Right ventricle myocardium superior (tissue), 1 donor: ENCODE measurements around the gene CAMTA1. TPM values are rescaled to one million over a fixed set of nuclear protein-coding genes. Genes with fewer than 3 reads are reported as not detected.
A peak's percentile ranks its signal among the peaks of the same experiment; 100 is the strongest.

Experiments
- ATAC-seq: fragments of 200-7000 bp; cut with Tn5 transposase; one replicate; pipeline ENCODE4 v1.9.1; 2020; ENCODE audit warnings: mild to moderate bottlenecking; ENCODE audit not compliant: poor library complexity
- DNase-seq: peaks from one replicate; pipeline ENCODE4 v3.0.0-alpha.2; 2020
- intact Hi-C: fragments of 100-400 bp; cut with DNase I; formaldehyde crosslinking; loops from one replicate; pipeline ENCODE4 v1.11.2; 2022
- total RNA-seq: library from RNA; stranded (reverse); fragmentation: NEBNext Ultra II Directional; extraction: Animal tissue kit (Norgen Biotek cat#: 25700); gene quantifications from one replicate; pipeline ENCODE4 v1.2.1, GENCODE V29; 2021
- donor health status: DM: no; HTN: yes; CAD: no; lungs with severe emphysema.

The CAMTA1 gene
- total RNA-seq, 1 donor from 2014 or later, result 153 TPM

GRCh38 chr1:7721940-7722669, 936.9 kb downstream of the CAMTA1 start:
- intact Hi-C loops, result no loop called here
- ATAC-seq (peak; percentile 21), DNase-seq (no peak)

DNA sequence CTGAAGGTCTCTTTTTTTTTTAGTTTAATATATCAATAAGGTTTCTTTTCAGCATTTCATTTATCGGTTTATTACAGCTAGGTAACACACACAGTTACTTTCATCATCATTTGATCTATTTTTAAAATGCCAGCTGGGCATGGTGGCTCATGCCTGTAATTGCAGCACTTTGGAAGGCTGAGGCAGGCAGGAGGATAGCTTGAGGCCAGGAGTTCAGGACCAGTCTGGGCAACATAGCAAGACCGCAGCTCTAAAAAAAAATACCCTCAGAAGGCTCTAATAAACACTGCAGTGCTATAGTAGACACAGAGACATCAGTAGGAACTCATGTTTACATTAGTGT, 937.4 kb downstream of the CAMTA1 start:
- ATAC-seq (peak; percentile 30), DNase-seq (no peak)
- intact Hi-C loops, result no loop called here

DNA sequence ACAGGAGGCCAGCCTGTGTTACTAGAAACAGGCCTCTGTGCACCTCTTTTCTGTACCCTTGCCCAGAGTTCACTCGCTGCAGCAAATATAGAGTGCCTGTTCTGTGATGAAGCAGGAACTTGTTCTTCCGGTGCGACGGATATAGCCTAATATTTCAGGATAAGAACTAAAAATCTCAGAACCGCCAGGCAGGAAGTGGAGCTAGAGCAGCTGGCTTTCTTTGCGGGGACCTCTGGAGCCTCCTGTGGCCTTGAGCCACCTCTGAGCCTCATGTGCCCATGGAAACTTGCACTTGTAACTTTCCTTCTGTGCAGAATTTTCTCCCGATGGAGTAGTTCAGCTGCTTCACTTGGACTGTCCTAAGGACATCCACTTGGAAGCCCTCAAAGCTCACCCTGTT, 941.4 kb downstream of the CAMTA1 start:
- DNase-seq (no peak), ATAC-seq (peak; percentile 32)
- intact Hi-C loops, result no loop called here

DNA sequence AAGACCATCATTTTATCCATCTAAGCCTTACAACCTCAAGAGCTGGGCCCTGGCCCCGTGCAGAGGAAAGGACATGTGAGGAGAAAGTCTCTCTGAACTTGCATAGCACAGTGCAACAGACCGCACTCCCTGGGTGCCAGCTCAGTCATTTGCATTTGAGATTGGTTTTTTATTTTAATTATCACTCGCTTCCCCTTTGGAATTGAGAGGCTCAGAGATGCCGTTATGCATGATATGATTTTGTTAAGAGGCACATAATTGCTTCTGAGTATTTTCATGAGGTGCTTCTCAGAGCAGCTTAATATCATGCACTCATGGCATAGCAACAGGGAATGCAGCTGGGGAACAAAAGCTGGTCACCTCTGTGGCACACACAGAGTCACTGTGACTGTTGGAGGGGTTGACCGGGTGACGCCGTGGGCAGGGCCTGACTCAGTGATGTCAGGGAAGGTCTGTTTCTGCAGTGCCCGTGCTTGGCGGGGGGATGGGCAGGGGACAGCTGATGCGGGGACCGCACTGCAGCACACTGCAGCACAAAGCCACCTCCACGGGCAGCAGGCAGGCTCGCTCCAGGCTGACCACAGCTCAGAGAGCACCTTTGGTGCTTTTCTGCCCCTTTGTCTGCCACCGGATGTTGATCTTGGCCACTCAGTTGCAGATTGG, 942.7 kb downstream of the CAMTA1 start:
- no peak for ATAC-seq

DNA sequence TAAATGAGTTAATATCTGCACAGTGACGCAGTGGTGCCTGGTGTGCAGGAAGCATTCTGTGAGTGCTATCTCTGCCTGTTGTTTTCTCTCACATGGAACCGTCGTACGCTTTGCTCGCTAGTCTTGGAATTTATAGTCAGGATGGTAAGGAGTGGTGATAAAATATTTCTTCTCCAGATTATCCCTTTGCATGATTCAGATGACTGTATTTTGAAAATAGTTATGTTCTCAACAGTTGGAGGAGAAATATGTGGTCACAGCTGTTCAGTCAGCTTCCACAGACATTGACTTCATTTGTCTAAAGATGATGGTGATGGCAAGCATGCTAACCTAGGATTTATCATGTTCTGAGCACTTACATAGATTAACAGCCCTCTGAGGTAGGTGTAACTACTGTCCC, 944.5 kb downstream of the CAMTA1 start:
- no peak for ATAC-seq
- intact Hi-C loops, result no loop called here

More for the DNA sequence above, 942.7 kb downstream of the CAMTA1 start:
- no peak for DNase-seq
- intact Hi-C loops, result no loop called here

GRCh38 chr1:7732331-7732730, 947.1 kb downstream of the CAMTA1 start:
- DNase-seq (no peak), ATAC-seq (no peak)
- intact Hi-C loops, result no loop called here

More for the DNA sequence above, 944.5 kb downstream of the CAMTA1 start:
- DNase-seq, result no peak

GRCh38 chr1:7733276-7733675, 948.0 kb downstream of the CAMTA1 start:
- intact Hi-C loops, result no loop called here
- no peak for ATAC-seq
- DNase-seq, result no peak

GRCh38 chr1:7738044-7738443, 952.8 kb downstream of the CAMTA1 start:
- ATAC-seq, result no peak
- DNase-seq, result no peak
- intact Hi-C loops, result no loop called here

GRCh38 chr1:7743346-7743745, 958.1 kb downstream of the CAMTA1 start:
- DNase-seq, result no peak
- no peak for ATAC-seq
- intact Hi-C loops, result no loop called here

DNA sequence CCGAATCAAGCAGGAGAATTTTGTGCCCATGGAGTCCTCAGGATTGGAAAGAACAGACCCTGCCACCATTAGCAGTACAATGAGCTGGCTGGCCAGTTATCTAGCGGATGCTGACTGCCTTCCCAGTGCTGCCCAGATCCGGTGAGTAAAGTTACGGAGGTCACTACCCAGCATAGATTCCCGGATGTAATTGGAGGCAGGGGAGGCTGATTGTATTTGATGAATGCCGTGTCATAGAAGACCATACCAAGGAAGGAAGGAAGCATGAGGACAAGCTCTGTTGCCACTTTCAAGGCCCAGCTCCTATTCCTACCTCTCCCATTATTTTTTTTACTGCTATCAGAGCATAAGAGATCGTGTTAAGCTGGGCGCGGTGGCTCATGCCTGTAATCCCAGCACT, 959.6 kb downstream of the CAMTA1 start:
- intact Hi-C loops, result no loop called here
- DNase-seq (no peak), ATAC-seq (no peak)

DNA sequence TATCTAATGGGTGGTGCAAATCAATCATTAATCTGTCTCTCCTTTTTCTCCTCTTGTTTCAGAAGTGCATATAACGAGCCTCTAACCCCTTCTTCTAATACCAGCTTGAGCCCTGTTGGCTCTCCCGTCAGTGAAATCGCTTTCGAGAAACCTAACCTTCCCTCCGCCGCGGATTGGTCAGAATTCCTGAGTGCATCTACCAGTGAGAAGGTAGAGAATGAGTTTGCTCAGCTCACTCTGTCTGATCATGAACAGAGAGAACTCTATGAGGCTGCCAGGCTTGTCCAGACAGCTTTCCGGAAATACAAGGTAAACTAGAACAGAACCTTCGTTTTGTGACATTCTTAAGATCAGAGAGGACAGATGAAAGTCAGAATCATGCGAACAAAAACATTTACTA, 960.5 kb downstream of the CAMTA1 start:
- intact Hi-C loops, result no loop called here
- no peak for DNase-seq
- ATAC-seq, result no peak

- intact Hi-C loops, result no loop called here
- ATAC-seq (no peak), DNase-seq (no peak)
These were observed 962.4 kb downstream of the CAMTA1 start for GRCh38 chr1:7747605-7748004.

GRCh38 chr1:7749126-7749525, 963.9 kb downstream of the CAMTA1 start:
- no peak for ATAC-seq
- intact Hi-C loops, result no loop called here

GRCh38 chr1:7751174-7751573, 965.9 kb downstream of the CAMTA1 start:
- DNase-seq (no peak), ATAC-seq (no peak)
- intact Hi-C loops, result loop anchor here (5.0 kb wide), 1 partner anchor 34 kb away; no protein-coding TSS in a partner anchor

More at GRCh38 chr1:7749126-7749525, 963.9 kb downstream of the CAMTA1 start:
- DNase-seq, result no peak

DNA sequence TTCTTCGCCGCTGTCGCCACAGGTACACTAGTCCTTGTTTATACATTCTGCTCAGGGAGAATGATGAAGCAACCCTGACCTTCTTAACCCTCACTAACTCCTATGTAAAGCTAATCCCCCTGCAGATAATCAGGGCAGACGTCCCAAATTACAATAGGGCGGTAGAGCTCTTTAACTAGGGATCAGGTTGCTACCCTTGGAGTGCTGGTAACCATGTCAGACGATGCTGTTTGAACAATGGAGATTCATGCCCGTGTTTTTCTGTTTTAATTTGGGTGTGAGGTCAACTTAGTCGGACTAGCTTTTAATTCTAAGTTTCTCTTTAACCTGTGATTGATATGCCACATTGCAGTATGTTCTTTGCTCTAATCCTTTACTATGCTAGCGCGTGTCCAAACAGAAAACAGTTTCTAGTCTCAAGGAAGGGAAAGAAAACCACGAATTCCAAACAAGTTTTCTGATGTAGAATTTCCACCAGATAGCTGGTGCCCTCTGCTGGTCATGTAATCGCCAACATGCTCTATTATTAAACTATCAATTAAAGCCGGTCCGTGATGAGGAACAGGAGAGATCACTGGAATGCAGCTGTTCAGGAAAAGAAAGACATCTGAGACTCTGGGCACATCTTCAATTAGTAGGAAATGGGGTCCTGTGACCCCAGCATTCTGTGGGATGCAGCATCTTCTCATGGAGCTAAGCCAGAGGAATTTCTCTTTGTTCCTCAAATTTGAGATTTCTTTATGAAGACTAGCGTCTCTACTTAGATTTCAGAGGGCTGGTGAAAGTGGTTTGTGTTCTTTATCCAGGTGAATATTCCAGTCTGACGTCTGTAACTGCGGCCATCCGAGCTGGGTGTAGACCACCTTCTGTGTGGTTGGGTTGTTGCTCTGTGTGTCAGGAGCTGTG, 967.5 kb downstream of the CAMTA1 start:
- DNase-seq (peak; percentile 56), ATAC-seq (peak; percentile 79)

DNA sequence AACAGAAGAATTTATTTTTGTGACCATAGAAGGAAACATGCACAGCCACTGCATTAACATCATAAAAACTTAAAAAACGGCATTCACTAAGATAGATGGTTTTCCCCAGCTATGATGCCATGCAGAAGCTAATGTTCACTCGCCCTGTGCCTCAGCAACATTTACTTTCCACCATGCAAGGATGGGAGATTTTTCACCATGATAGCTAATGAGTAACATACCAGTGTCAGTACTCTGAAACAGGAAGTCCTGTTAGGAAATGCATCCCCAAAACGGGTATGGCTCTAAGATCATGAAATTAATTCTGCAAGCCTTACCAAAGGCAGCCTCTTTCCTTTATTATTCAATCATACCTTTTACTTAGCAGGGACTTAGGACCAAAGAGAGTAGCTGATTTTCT, 968.4 kb downstream of the CAMTA1 start:
- ATAC-seq, result no peak
- intact Hi-C loops, result loop anchor here (5.0 kb wide), 1 partner anchor 36 kb away; no protein-coding TSS in a partner anchor
- no peak for DNase-seq

More for the DNA sequence above, 967.5 kb downstream of the CAMTA1 start:
- intact Hi-C loops, result loop anchor here (1.0 to 5.0 kb wide), 2 partner anchors 35 to 85 kb away; no protein-coding TSS in a partner anchor

GRCh38 chr1:7754234-7754633, 969.0 kb downstream of the CAMTA1 start:
- no peak for DNase-seq
- no peak for ATAC-seq
- intact Hi-C loops, result loop anchor here (5.0 kb wide), 1 partner anchor 37 kb away; no protein-coding TSS in a partner anchor

GRCh38 chr1:7755448-7755847, 970.2 kb downstream of the CAMTA1 start:
- intact Hi-C loops, result no loop called here
- no peak for DNase-seq
- no peak for ATAC-seq

DNA sequence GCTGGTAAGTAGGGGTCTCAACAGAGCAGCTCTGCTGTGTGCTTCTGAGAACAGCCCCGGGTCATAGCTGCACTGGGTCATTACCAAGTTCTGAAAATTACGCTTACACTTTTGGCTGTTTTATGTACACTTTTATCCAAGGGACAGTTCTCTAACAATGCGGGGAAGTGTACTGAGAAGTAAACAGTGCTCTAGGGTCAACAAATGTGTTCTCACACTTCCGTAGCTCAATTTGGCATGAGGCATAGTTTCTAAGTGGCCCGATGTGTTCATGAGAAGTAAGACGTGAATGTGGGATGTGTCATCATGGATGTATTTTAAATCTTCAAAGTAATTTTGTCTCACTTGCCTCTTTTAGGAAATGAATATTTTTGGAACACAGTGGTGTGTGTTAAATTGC, 975.0 kb downstream of the CAMTA1 start:
- intact Hi-C loops, result no loop called here
- DNase-seq (no peak), ATAC-seq (no peak)
